HG03139 (cell line): ENCODE results near the gene CROCC2.

Source experiments
- ATAC-seq: cut with Tn5 transposase; IDR thresholded peaks from one replicate; pipeline ENCODE4 v1.9.1; 2021; ENCODE audit not compliant: unreplicated experiment

CROCC2 gene

GRCh38 chr2:240983361-240983995, 77.3 kb downstream of the CROCC2 start:
- no peak for ATAC-seq

GRCh38 chr2:240983996-240984498, 77.9 kb downstream of the CROCC2 start:
- ATAC-seq: no peak

- ATAC-seq: no peak
These were observed 80.0 kb downstream of the CROCC2 start for GRCh38 chr2:240985881-240986786.

- no peak for ATAC-seq
These were observed 80.8 kb downstream of the CROCC2 start for GRCh38 chr2:240986787-240987411.

GRCh38 chr2:240987588-240987987, 81.5 kb downstream of the CROCC2 start:
- no peak for ATAC-seq

- ATAC-seq: no peak
These were observed 82.0 kb downstream of the CROCC2 start for GRCh38 chr2:240988146-240988545.

- ATAC-seq: no peak
These were observed 82.6 kb downstream of the CROCC2 start for GRCh38 chr2:240988571-240989271.

- no peak for ATAC-seq
These were observed 83.5 kb downstream of the CROCC2 start for GRCh38 chr2:240989451-240990265.

GRCh38 chr2:240990266-240990529, 84.1 kb downstream of the CROCC2 start:
- ATAC-seq: no peak

GRCh38 chr2:240990726-240991377, 84.7 kb downstream of the CROCC2 start:
- no peak for ATAC-seq

GRCh38 chr2:240991378-240992263, 85.5 kb downstream of the CROCC2 start:
- ATAC-seq: no peak

GRCh38 chr2:240992572-240993291, 86.6 kb downstream of the CROCC2 start:
- ATAC-seq: no peak

GRCh38 chr2:240993446-240994170, 87.5 kb downstream of the CROCC2 start:
- no peak for ATAC-seq

- no peak for ATAC-seq
These were observed 88.2 kb downstream of the CROCC2 start for GRCh38 chr2:240994171-240994896.

GRCh38 chr2:240995041-240996021, 89.2 kb downstream of the CROCC2 start:
- ATAC-seq: no peak
